Thoracic aorta endothelial cell (primary cell): Measurements from ENCODE around the gene PATL1. TPM values are rescaled to one million over a fixed set of nuclear protein-coding genes. Genes with fewer than 3 reads are reported as not detected.

Experiments used
- small RNA-seq: library from RNA; depleted of rRNA; stranded (forward); fragments of <200 nt; gene quantifications from one replicate; pipeline ENCODE3, GENCODE V24; 2012
- total RNA-seq: library from RNA; depleted of rRNA; stranded (reverse); fragments of >200 nt; gene quantifications from 2 replicates; pipeline ENCODE4 v1.2.3, GENCODE V29; 2012

Gene PATL1
- 17.2 and 21.5 TPM in 2 replicates for total RNA-seq

GRCh38 chr11:59668950-59669610 is at the start of gene PATL1:
PATL1 (minus strand) TSS chr11:59669037; CDS start chr11:59668895, 142 bp downstream.

GRCh38 chr11:59713745-59714144 is 44.9 kb upstream of the PATL1 start, which contains the start of gene OR10V1:
OR10V1 (minus strand) TSS chr11:59713845; CDS start chr11:59713845, 0 bp downstream.

GRCh38 chr11:59615637-59616395 is 53.0 kb downstream of the PATL1 start, which contains the start of gene OSBP:
OSBP (minus strand) TSS chr11:59615774; CDS start chr11:59615664, 110 bp downstream.

Small RNA genes lying within 50 kb of the gene (small RNA-seq; reads per million reads assigned to genes)
- gene MIR3162 = not detected

Other genes starting within 250 kb of the PATL1 start
- not detected in 2 replicates for gene OR5A2, start 242.6 kb downstream of the PATL1 start, total RNA-seq
- not detected in 2 replicates for gene OR5A1, start 232.6 kb downstream of the PATL1 start, total RNA-seq
- not detected in 2 replicates for gene OR4D6, start 212.1 kb downstream of the PATL1 start, total RNA-seq
- not detected in 2 replicates for gene OR4D10, start 195.7 kb downstream of the PATL1 start, total RNA-seq
- not detected in 2 replicates for gene OR4D11, start 165.5 kb downstream of the PATL1 start, total RNA-seq
- not detected in 2 replicates for gene OR4D9, start 157.5 kb downstream of the PATL1 start, total RNA-seq
- gene OSBP, start 53.3 kb downstream of the PATL1 start, total RNA-seq = 43.1 and 45.8 TPM in 2 replicates
- not detected in 2 replicates for gene OR10V1, start 44.8 kb upstream of the PATL1 start, total RNA-seq
- gene STX3, start 86.3 kb upstream of the PATL1 start, total RNA-seq = 50.3 and 58.0 TPM in 2 replicates
- 52.3 and 52.4 TPM in 2 replicates for gene MRPL16, start 141.7 kb upstream of the PATL1 start, total RNA-seq
- not detected in 2 replicates for gene CBLIF, start 176.5 kb upstream of the PATL1 start, total RNA-seq
- gene TCN1, start 197.4 kb upstream of the PATL1 start, total RNA-seq = not detected in 2 replicates
- not detected in 2 replicates for gene OOSP3, start 209.7 kb upstream of the PATL1 start, total RNA-seq